Endothelial cell of umbilical vein (primary cell): ENCODE measurements around the gene DENND2A. TPM values are rescaled to one million over a fixed set of nuclear protein-coding genes. Genes with fewer than 3 reads are reported as not detected.

Source experiments
- BruUV-seq: library from RNA; stranded (reverse); fragments of 400-500 nt; replicated peaks from 2 replicates; lab custom pipeline; 2021; lab: Mats Ljungman, UMichigan
- CTCF ChIA-PET: fragments of 300-600, 350-600 bp; sonication (Branson Sonifier 250); formaldehyde crosslinking; loops from one replicate; lab custom pipeline; 2021; ENCODE audit warnings: antibody characterized with exemption, inconsistent platforms; lab: Charles Lee
- POLR2A ChIA-PET: fragments of 300-600, 350-600 bp; sonication (Branson Sonifier 250); formaldehyde crosslinking; loops from one replicate; lab custom pipeline; 2021; ENCODE audit warnings: antibody characterized with exemption, inconsistent platforms; lab: Charles Lee
- DNase-seq: peaks from one replicate; pipeline ENCODE4 v3.0.0-alpha.2; 2011; ENCODE audit warnings: low read depth, low spot score
- FAIRE-seq: peaks from 2 replicates; lab custom pipeline; 2011; peaks lifted over from hg19 to GRCh38; lab: Jason Lieb, UNC
- H2AFZ ChIP-seq: 2 replicates; pipeline ENCODE4 v1.6.0; 2012; ENCODE audit warnings: low read depth, low read length, control low read depth, inconsistent platforms
- H3K27ac ChIP-seq: 2 replicates; pipeline ENCODE4 v1.5.1; 2011; ENCODE audit warnings: low read depth, mild to moderate bottlenecking, control low read depth, low read length, moderate library complexity; ENCODE audit not compliant: insufficient read depth
- H3K27me3 ChIP-seq, 2 experiments: 2 replicates each; pipeline versions ENCODE4 v1.6.0 to v1.6.1; 2011; ENCODE audit warnings: low read length in 2 of 2, mixed read lengths in 1 of 2; ENCODE audit not compliant: control insufficient read depth in 2 of 2, insufficient read depth in 2 of 2
- H3K36me3 ChIP-seq, 2 experiments: 2 replicates in 1 of 2; 3 replicates in 1 of 2; pipeline ENCODE4 v1.5.1; 2011; ENCODE audit warnings: low read length in 2 of 2, mild to moderate bottlenecking in 1 of 2, moderate library complexity in 1 of 2; ENCODE audit not compliant: control insufficient read depth in 2 of 2, insufficient read depth in 2 of 2; ENCODE audit errors: extremely low read depth in 1 of 2
- H3K4me1 ChIP-seq: 3 replicates; pipeline ENCODE4 v1.5.1; 2011; ENCODE audit warnings: mild to moderate bottlenecking, low read length; ENCODE audit not compliant: control insufficient read depth, insufficient read depth; ENCODE audit errors: extremely low read depth
- H3K4me2 ChIP-seq: 2 replicates; pipeline ENCODE4 v1.6.1; 2011; ENCODE audit warnings: low read length, control low read depth, mixed read lengths; ENCODE audit not compliant: insufficient read depth
- H3K4me3 ChIP-seq, 3 experiments: fragments of 200-600 bp in 1 of 3; sonication (generic), shearing (Covaris generic) in 1 of 3; replicated peaks in 1 of 3; 2 replicates each; pipeline ENCODE4 v1.5.1; 2011 to 2016; ENCODE audit warnings: control low read depth in 3 of 3, low read length in 3 of 3, mild to moderate bottlenecking in 2 of 3, inconsistent platforms in 1 of 3, low read depth in 1 of 3, moderate library complexity in 1 of 3; ENCODE audit not compliant: insufficient read depth in 1 of 3
- H3K79me2 ChIP-seq: 2 replicates; pipeline ENCODE4 v1.6.0; 2012; ENCODE audit warnings: low read length, inconsistent platforms; ENCODE audit not compliant: control insufficient read depth, insufficient read depth
- H3K9ac ChIP-seq: replicated peaks from 2 replicates; pipeline ENCODE3; 2011; ENCODE audit warnings: low read length, control low read depth; ENCODE audit not compliant: insufficient read depth; ENCODE audit errors: extremely low read depth
- H3K9me1 ChIP-seq: replicated peaks from 3 replicates; pipeline ENCODE4 v1.6.0; 2011; ENCODE audit warnings: mild to moderate bottlenecking, low read length; ENCODE audit not compliant: control insufficient read depth, insufficient read depth; ENCODE audit errors: extremely low read depth
- H3K9me3 ChIP-seq: replicated peaks from 2 replicates; pipeline ENCODE4 v1.5.1; 2012; ENCODE audit warnings: low read length, inconsistent platforms; ENCODE audit not compliant: control insufficient read depth, insufficient read depth
- H4K20me1 ChIP-seq: replicated peaks from 2 replicates; pipeline ENCODE3; 2011; ENCODE audit warnings: mild to moderate bottlenecking, low read length; ENCODE audit not compliant: control insufficient read depth, insufficient read depth; ENCODE audit errors: extremely low read depth
- CTCF ChIP-seq, 2 donors: IDR thresholded peaks; 1 replicate in 1 of 2; 2 replicates in 1 of 2; pipeline ENCODE4 v1.5.1; 2011; ENCODE audit warnings: low read length in 2 of 2, mild to moderate bottlenecking in 2 of 2, moderate library complexity in 2 of 2, control low read depth in 1 of 2, inconsistent platforms in 1 of 2, low read depth in 1 of 2; ENCODE audit not compliant: insufficient read depth in 1 of 2; ENCODE audit errors: extremely low read depth in 1 of 2
- EZH2 ChIP-seq: IDR thresholded peaks from 2 replicates; pipeline ENCODE4 v1.6.1; 2012; ENCODE audit warnings: borderline replicate concordance, low read depth, mild to moderate bottlenecking, moderate library complexity, low read length, inconsistent platforms; ENCODE audit not compliant: severe bottlenecking
- FOS ChIP-seq: IDR thresholded peaks from 2 replicates; pipeline ENCODE4 v1.6.1; 2011; ENCODE audit warnings: mild to moderate bottlenecking, low read length, moderate library complexity, borderline replicate concordance; ENCODE audit not compliant: insufficient read depth
- GATA2 ChIP-seq: IDR thresholded peaks from 2 replicates; pipeline ENCODE4 v1.7.0; 2011; ENCODE audit warnings: low read depth, mild to moderate bottlenecking, moderate library complexity, mixed read lengths, low read length; ENCODE audit not compliant: insufficient read length, insufficient read depth
- JUN ChIP-seq: IDR thresholded peaks from 2 replicates; pipeline ENCODE4 v1.6.1; 2011; ENCODE audit warnings: borderline replicate concordance, low read depth; ENCODE audit not compliant: insufficient read length, insufficient read depth
- MAX ChIP-seq: IDR thresholded peaks from 2 replicates; pipeline ENCODE4 v1.6.1; 2011; ENCODE audit not compliant: insufficient read depth, insufficient read length
- MYC ChIP-seq: IDR thresholded peaks from one replicate; pipeline ENCODE4 v1.6.1; 2011; ENCODE audit warnings: mild to moderate bottlenecking, low read depth, low read length
- POLR2A ChIP-seq: IDR thresholded peaks from 2 replicates; pipeline ENCODE4 v1.6.1; 2012; ENCODE audit warnings: low read depth, mild to moderate bottlenecking, control low read depth, low read length
- POLR2AphosphoS5 ChIP-seq: IDR thresholded peaks from 2 replicates; pipeline ENCODE4 v1.6.1; 2012; ENCODE audit warnings: low read depth, mild to moderate bottlenecking, control low read depth, low read length, moderate library complexity; ENCODE audit not compliant: insufficient read depth
- dilution Hi-C: fragments of 300-500 bp; cut with MboI; formaldehyde crosslinking; loops from one replicate; pipeline ENCODE4 v1.15.0; 2019; ENCODE audit warnings: low sequenced_read_pairs; ENCODE audit not compliant: extremely low pct_ligation_motif_present
- intact Hi-C: fragments of 100-400 bp; cut with micrococcal nuclease; formaldehyde crosslinking; loops from one replicate; pipeline ENCODE4 v1.10.0; 2022
- polyA plus RNA-seq, 4 experiments: library from polyadenylated mRNA; depleted of rRNA in 3 of 4; stranded (reverse) in 3 of 4; unstranded in 1 of 4; fragments of >200 nt; gene quantifications; 2 replicates each; pipeline versions ENCODE4 v1.2.1 to v1.2.3, GENCODE V29; 2011 to 2012; ENCODE audit warnings: missing spikeins in 1 of 4
- total RNA-seq: library from RNA; stranded (reverse); gene quantifications from 2 replicates; pipeline ENCODE4 v1.2.3, GENCODE V29; 2021

DENND2A gene
- total and polyA plus RNA-seq, 2 donors (not counting 3 experiments of a cell fraction or from before 2014, with no cell fraction given): 0.33 TPM; not detected in 1

GRCh38 chr7:140512317-140513000 is 128.2 kb downstream of the DENND2A start:
- ChIA-PET POLR2A (interaction anchor here (0.7 kb wide), 1 partner anchor 30 kb away, joined by 3 read pairs; no protein-coding TSS in a partner anchor), CTCF (interaction anchor here (1.2 kb wide), 1 partner anchor 149 kb away, joined by 4 read pairs; no protein-coding TSS in a partner anchor)
- intact Hi-C loops (no loop called here), dilution Hi-C loops (no loop called here)
- BruUV-seq: no TSS peak
- no peaks in the 10 kb centered on the region for H3K36me3 ChIP-seq
- FAIRE-seq (no peak), DNase-seq (no peak)
- H3K79me2 ChIP-seq: no peaks in the 10 kb centered on the region
- no peaks in the 10 kb centered on the region for H3K9me3 ChIP-seq
- no peak overlapping the region for H3K27ac ChIP-seq
- no peaks in the 10 kb centered on the region for H4K20me1 ChIP-seq
- no peak overlapping the region for H2AFZ ChIP-seq
- no peaks in the 10 kb centered on the region for H3K9me1 ChIP-seq
- H3K4me2 ChIP-seq: no peak overlapping the region
- no peaks in the 10 kb centered on the region for H3K4me1 ChIP-seq
- H3K27me3 ChIP-seq: no peaks in the 10 kb centered on the region
- H3K9ac ChIP-seq: no peak overlapping the region
- no peak overlapping the region for H3K4me3 ChIP-seq
- TF ChIP-seq POLR2AphosphoS5 (no peak), CTCF (IDR thresholded peaks at IDR 0.05; ENCODE audit: extremely low read depth in 1 of 2, insufficient read depth in 1 of 2, low read depth in 1 of 2, low read length in 2 of 2) (no peak), POLR2A (no peak), FOS (no peak), GATA2 (no peak), MAX (no peak), JUN (no peak), EZH2 (no peak), MYC (no peak)
